ENCODE data around the gene ACE.

- no peak for TF ChIP-seq CTCF (IDR thresholded peaks at IDR 0.05)
- no peak for TF ChIP-seq POLR2AphosphoS5 (IDR thresholded peaks at IDR 0.05)
Measured at GRCh38 chr17:63505341-63505740, 28.5 kb downstream of the ACE start.

All from breast epithelium (tissue), 3 donors.